ENCODE measurements around the gene C2CD3. TPM values are rescaled to one million over a fixed set of nuclear protein-coding genes. Genes with fewer than 3 reads are reported as not detected.

Gene C2CD3
- total and polyA plus RNA-seq, 10 donors, result 5.7 to 49.2 (median 31.8) TPM

GRCh38 chr11:74010306-74011300 is 160.2 kb downstream of the C2CD3 start:
- Histone ChIP-seq H3K36me3 (peaks cover 0 to 52% (median 0%) of the 10 kb centered on the region in 6 donors), H3K4me3 (no peak overlapping the region), H3K4me1 (peaks cover 6 to 83% (median 47%) of the 10 kb centered on the region in 6 donors), H3K27me3 (replicated peaks in 1 of 7) (no peaks in the 10 kb centered on the region), H3K27ac (peak overlapping the region in 4 of 8 donors; percentile 13 to 56 (median 32)), H3K9me3 (no peaks in the 10 kb centered on the region)
- intact Hi-C loops (cut with DNase I; ENCODE audit: low total_unique reads), result no loop called here
- 89 to 92% (median 90%) methylated on average over 9 of the region's 9 CpGs for WGBS, 5 donors
- DNase-seq, result no peak
- no peak for TF ChIP-seq POLR2A (IDR thresholded peaks at IDR 0.05)
- no peak for TF ChIP-seq CTCF (IDR thresholded peaks at IDR 0.05 in 8 of 11, conservative IDR thresholded peaks at IDR 0.05 in 3 of 11)
- no peak for TF ChIP-seq POLR2AphosphoS5 (IDR thresholded peaks at IDR 0.05)

- WGBS, 5 donors, result 89 to 94% (median 92%) methylated on average over 5 of the region's 5 CpGs
- peak overlapping the region in 1 of 8 donors; percentile 56 for H3K27ac ChIP-seq
- peaks cover 0 to 59% (median 0%) of the 10 kb centered on the region in 6 donors for H3K36me3 ChIP-seq
- H3K9me3 ChIP-seq, result no peaks in the 10 kb centered on the region
- H3K4me1 ChIP-seq, result peaks cover 11 to 83% (median 52%) of the 10 kb centered on the region in 6 donors
- DNase-seq, result no peak
- H3K27me3 ChIP-seq (replicated peaks in 1 of 7), result no peaks in the 10 kb centered on the region
- no peak overlapping the region for H3K4me3 ChIP-seq
- TF ChIP-seq POLR2A (IDR thresholded peaks at IDR 0.05) (no peak), POLR2AphosphoS5 (IDR thresholded peaks at IDR 0.05) (no peak), CTCF (IDR thresholded peaks at IDR 0.05 in 8 of 11, conservative IDR thresholded peaks at IDR 0.05 in 3 of 11) (no peak)
- intact Hi-C loops (cut with DNase I; ENCODE audit: low total_unique reads), result no loop called here
Measured at GRCh38 chr11:74009675-74010305, 161.0 kb downstream of the C2CD3 start.

- no peak for DNase-seq
- Histone ChIP-seq H3K4me1 (peaks cover 12 to 83% (median 53%) of the 10 kb centered on the region in 6 donors), H3K9me3 (no peaks in the 10 kb centered on the region), H3K27ac (no peak overlapping the region), H3K27me3 (replicated peaks in 1 of 7) (no peaks in the 10 kb centered on the region), H3K36me3 (peaks cover 0 to 60% (median 1%) of the 10 kb centered on the region in 6 donors), H3K4me3 (no peak overlapping the region)
- WGBS, 5 donors, result 85 to 92% (median 89%) methylated on average over 3 of the region's 3 CpGs
- intact Hi-C loops (cut with DNase I; ENCODE audit: low total_unique reads), result no loop called here
- TF ChIP-seq POLR2AphosphoS5 (IDR thresholded peaks at IDR 0.05) (no peak), POLR2A (IDR thresholded peaks at IDR 0.05) (no peak), CTCF (IDR thresholded peaks at IDR 0.05 in 8 of 11, conservative IDR thresholded peaks at IDR 0.05 in 3 of 11) (no peak)
Measured at GRCh38 chr11:74009230-74009547, 161.6 kb downstream of the C2CD3 start.
